GM06990 (cell line): Measurements from ENCODE around the gene RGS4.

Source experiments
- DNase-seq: peaks from one replicate; pipeline ENCODE4 v3.0.0-alpha.2; 2011; ENCODE audit not compliant: insufficient read length; ENCODE audit errors: extremely low read depth
- H3K27me3 ChIP-seq: replicated peaks from 2 replicates; pipeline ENCODE4 v1.6.0; 2011; ENCODE audit warnings: low read length; ENCODE audit not compliant: control insufficient read depth, insufficient read depth
- H3K36me3 ChIP-seq: 2 replicates; pipeline ENCODE4 v1.5.1; 2011; ENCODE audit warnings: low read length; ENCODE audit not compliant: control insufficient read depth, insufficient read depth
- H3K4me3 ChIP-seq: replicated peaks from 2 replicates; pipeline ENCODE4 v1.5.1; 2011; ENCODE audit warnings: low read depth, mild to moderate bottlenecking, control low read depth, low read length
- TF ChIP-seq, protein P1 (sequence below): IDR thresholded peaks from 2 replicates; pipeline ENCODE4 v1.5.1; 2011; ENCODE audit warnings: low read length, control low read depth, mild to moderate bottlenecking, inconsistent platforms; ENCODE audit not compliant: insufficient read depth, poor library complexity, severe bottlenecking

Gene RGS4

GRCh38 chr1:163063143-163063542, 6.0 kb upstream of the RGS4 start:
- no peak overlapping the region for H3K4me3 ChIP-seq
- H3K27me3 ChIP-seq: no peaks in the 10 kb centered on the region
- no peaks in the 10 kb centered on the region for H3K36me3 ChIP-seq
- TF ChIP-seq, protein P1, sequence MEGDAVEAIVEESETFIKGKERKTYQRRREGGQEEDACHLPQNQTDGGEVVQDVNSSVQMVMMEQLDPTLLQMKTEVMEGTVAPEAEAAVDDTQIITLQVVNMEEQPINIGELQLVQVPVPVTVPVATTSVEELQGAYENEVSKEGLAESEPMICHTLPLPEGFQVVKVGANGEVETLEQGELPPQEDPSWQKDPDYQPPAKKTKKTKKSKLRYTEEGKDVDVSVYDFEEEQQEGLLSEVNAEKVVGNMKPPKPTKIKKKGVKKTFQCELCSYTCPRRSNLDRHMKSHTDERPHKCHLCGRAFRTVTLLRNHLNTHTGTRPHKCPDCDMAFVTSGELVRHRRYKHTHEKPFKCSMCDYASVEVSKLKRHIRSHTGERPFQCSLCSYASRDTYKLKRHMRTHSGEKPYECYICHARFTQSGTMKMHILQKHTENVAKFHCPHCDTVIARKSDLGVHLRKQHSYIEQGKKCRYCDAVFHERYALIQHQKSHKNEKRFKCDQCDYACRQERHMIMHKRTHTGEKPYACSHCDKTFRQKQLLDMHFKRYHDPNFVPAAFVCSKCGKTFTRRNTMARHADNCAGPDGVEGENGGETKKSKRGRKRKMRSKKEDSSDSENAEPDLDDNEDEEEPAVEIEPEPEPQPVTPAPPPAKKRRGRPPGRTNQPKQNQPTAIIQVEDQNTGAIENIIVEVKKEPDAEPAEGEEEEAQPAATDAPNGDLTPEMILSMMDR: no peak
- no peak for DNase-seq

DNA sequence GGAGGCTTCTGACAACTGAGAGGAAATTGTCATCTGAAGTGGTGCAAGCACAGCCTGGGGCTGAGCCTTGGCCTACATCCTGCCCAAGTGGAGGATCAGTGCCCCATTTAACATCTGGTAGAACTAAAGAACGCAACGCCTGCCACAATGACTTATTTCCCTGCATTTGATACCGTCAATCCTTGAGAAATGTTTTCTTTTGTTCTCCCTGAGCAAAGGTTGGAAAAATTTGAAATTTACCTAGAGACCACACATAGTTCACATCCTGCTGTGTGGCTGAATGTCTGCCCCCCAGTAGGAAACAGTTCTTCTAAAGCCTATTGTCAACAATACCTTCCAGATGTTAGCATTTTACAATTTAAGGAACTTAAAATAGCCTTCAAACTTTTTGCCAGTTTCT, 5.6 kb upstream of the RGS4 start:
- DNase-seq: no peak
- Histone ChIP-seq H3K4me3 (no peak overlapping the region), H3K36me3 (no peaks in the 10 kb centered on the region), H3K27me3 (no peaks in the 10 kb centered on the region; the same call in 1 of the 2 replicates)
- TF ChIP-seq, protein P1: no peak

DNA sequence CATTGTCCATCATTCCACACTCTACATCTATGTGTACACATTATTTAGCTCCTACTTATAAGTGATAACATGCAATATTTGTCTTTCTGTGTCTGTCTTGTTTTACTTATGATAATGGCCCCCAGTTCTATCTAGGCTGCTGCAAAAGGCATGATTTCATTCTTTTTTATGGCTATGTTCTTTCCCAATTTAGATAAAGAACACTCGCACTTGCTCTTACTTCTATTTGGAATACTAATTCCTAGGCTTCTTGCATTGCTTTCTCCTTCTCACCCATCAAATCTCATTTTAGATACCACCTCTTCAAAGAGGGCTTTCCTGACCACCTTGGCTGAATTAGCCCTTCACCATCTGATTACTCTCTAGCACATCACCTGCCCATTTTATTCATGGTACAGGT, 3.0 kb upstream of the RGS4 start:
- H3K4me3 ChIP-seq: no peak overlapping the region
- DNase-seq: no peak
- no peaks in the 10 kb centered on the region; the same call in none of the 2 replicates for H3K27me3 ChIP-seq
- TF ChIP-seq, protein P1: no peak
- no peaks in the 10 kb centered on the region for H3K36me3 ChIP-seq

DNA sequence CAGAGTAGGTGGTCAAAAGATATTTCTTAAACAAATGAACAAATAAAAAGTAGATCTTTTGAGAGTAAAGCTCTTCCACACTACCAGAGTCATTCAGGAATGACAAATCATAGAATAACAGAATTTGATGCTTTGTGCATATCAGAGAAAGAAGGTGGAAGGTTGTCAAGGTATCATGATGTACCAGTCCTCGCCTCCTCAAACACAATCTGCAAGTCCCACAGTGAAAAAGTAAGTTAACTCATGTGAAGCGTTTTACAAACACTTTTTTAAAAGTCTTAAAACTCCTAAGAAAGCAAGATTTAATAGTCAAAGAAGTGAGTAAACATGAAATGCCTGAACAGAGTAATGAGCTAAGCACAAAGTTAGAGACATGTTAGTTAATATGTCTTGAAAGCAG, 2.5 kb upstream of the RGS4 start:
- DNase-seq: no peak
- TF ChIP-seq, protein P1: no peak
- no peaks in the 10 kb centered on the region; the same call in none of the 2 replicates for H3K27me3 ChIP-seq

DNA sequence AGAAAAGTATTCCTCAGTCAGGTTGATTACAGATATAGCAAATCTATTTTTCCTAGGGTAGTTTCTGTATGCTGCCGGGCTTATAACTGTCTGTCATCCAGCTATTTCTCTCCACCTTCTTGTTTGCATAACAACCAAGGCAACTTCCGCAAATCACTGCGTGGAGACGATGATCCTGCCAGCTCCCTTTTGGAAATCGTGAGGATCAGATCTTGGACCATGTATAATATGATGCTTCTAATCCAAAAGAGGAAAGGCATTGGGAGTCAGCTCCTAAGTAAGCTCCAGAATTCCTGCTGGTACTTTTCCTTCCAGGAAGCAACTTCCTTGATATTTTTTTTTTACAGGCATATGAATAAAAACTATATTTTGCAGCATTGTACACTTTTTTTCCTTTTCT, 445 bp upstream of the RGS4 start:
- no peak for DNase-seq
- TF ChIP-seq, protein P1: no peak
- H3K4me3 ChIP-seq: no peak overlapping the region
- no peaks in the 10 kb centered on the region for H3K36me3 ChIP-seq
- no peaks in the 10 kb centered on the region; the same call in none of the 2 replicates for H3K27me3 ChIP-seq

More for the DNA sequence above, 2.5 kb upstream of the RGS4 start:
- H3K4me3 ChIP-seq: no peak overlapping the region
- H3K36me3 ChIP-seq: no peaks in the 10 kb centered on the region
